Measurements from ENCODE around the gene LIN37. TPM values are rescaled to one million over a fixed set of nuclear protein-coding genes. Genes with fewer than 3 reads are reported as not detected.

The LIN37 gene
- total RNA-seq, 1 donor from 2014 or later: 14.3 TPM

GRCh38 chr19:35786299-35787160 is 38.2 kb downstream of the LIN37 start:
- no peak for ATAC-seq (ENCODE audit: low read depth)

GRCh38 chr19:35787227-35787799 is 38.9 kb downstream of the LIN37 start:
- no peak overlapping the region for H3K27ac Mint-ChIP-seq
- H3K27me3 Mint-ChIP-seq: no peaks in the 10 kb centered on the region
- H3K4me1 Mint-ChIP-seq: no peaks in the 10 kb centered on the region
- intact Hi-C loops (cut with micrococcal nuclease): no loop called here
- no peak overlapping the region for H3K4me3 Mint-ChIP-seq
- no peaks in the 10 kb centered on the region for H3K9me3 Mint-ChIP-seq
- DNase-seq (no peak), ATAC-seq (ENCODE audit: low read depth) (no peak)
- no peak for TF ChIP-seq CTCF (IDR thresholded peaks at IDR 0.05)
- peaks cover under 1% of the 10 kb centered on the region for H3K36me3 Mint-ChIP-seq (ENCODE audit: low read depth)
- ChIA-PET POLR2A (no interaction called here), CTCF (no interaction called here)

More at GRCh38 chr19:35786299-35787160, 38.2 kb downstream of the LIN37 start:
- H3K4me3 Mint-ChIP-seq: no peak overlapping the region
- H3K4me1 Mint-ChIP-seq: no peaks in the 10 kb centered on the region
- H3K9me3 Mint-ChIP-seq: no peaks in the 10 kb centered on the region
- ChIA-PET POLR2A (no interaction called here), CTCF (no interaction called here)
- no peak overlapping the region for H3K27ac Mint-ChIP-seq
- intact Hi-C loops (cut with micrococcal nuclease): no loop called here
- TF ChIP-seq CTCF (IDR thresholded peaks at IDR 0.05): no peak
- no peak for DNase-seq
- H3K27me3 Mint-ChIP-seq: no peaks in the 10 kb centered on the region
- peaks cover 2% of the 10 kb centered on the region for H3K36me3 Mint-ChIP-seq (ENCODE audit: low read depth)

- no peaks in the 10 kb centered on the region for H3K9me3 Mint-ChIP-seq
- no peaks in the 10 kb centered on the region for H3K4me1 Mint-ChIP-seq
- ChIA-PET POLR2A (interaction anchor here (0.7 kb wide), 1 partner anchor 11 kb away, joined by 3 read pairs; no protein-coding TSS in a partner anchor), CTCF (no interaction called here)
- H3K4me3 Mint-ChIP-seq: no peak overlapping the region
- H3K27me3 Mint-ChIP-seq: no peaks in the 10 kb centered on the region
- no peak for TF ChIP-seq CTCF (IDR thresholded peaks at IDR 0.05)
- ATAC-seq (ENCODE audit: low read depth): no peak
- intact Hi-C loops (cut with micrococcal nuclease): no loop called here
- no peak overlapping the region for H3K27ac Mint-ChIP-seq
- no peaks in the 10 kb centered on the region for H3K36me3 Mint-ChIP-seq (ENCODE audit: low read depth)
- no peak for DNase-seq
Observed at GRCh38 chr19:35788205-35788960, 40.0 kb downstream of the LIN37 start.

GRCh38 chr19:35789195-35789977 is 41.0 kb downstream of the LIN37 start:
- Mint-ChIP-seq H3K27ac (no peak overlapping the region), H3K4me1 (no peaks in the 10 kb centered on the region), H3K9me3 (no peaks in the 10 kb centered on the region), H3K27me3 (no peaks in the 10 kb centered on the region), H3K36me3 (ENCODE audit: low read depth) (no peaks in the 10 kb centered on the region), H3K4me3 (no peak overlapping the region)
- no peak for DNase-seq
- ATAC-seq (ENCODE audit: low read depth): no peak
- POLR2A ChIA-PET: no interaction called here
- CTCF ChIA-PET: no interaction called here
- intact Hi-C loops (cut with micrococcal nuclease): no loop called here
- TF ChIP-seq CTCF (IDR thresholded peaks at IDR 0.05): no peak
